ENCODE measurements around the gene SERGEF.

The SERGEF gene

DNA sequence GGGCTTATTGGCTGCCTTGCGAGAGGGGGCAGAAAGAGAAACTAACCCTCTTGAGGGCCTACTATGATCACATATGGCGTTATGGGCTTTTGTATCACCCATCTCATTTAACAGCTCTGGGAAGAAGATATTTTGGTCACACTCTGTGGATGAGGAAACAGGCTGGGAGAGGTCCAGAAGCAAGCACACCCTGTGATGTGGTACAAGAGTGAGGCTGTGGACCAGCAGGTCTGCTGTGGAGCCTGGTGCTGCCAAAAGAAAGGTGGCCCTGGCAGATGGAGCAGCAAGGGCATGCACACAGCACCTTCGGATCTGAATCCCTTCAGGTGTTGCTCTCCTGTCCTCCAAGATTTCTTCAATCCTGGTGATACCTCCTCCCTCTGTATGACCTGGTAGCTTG, 214.1 kb downstream of the SERGEF start:
- no peak overlapping the region for H3K4me3 ChIP-seq (ENCODE audit: low read depth, low read length)
- DNase-seq (ENCODE audit: low read depth): no peak
- TF ChIP-seq, protein P1, sequence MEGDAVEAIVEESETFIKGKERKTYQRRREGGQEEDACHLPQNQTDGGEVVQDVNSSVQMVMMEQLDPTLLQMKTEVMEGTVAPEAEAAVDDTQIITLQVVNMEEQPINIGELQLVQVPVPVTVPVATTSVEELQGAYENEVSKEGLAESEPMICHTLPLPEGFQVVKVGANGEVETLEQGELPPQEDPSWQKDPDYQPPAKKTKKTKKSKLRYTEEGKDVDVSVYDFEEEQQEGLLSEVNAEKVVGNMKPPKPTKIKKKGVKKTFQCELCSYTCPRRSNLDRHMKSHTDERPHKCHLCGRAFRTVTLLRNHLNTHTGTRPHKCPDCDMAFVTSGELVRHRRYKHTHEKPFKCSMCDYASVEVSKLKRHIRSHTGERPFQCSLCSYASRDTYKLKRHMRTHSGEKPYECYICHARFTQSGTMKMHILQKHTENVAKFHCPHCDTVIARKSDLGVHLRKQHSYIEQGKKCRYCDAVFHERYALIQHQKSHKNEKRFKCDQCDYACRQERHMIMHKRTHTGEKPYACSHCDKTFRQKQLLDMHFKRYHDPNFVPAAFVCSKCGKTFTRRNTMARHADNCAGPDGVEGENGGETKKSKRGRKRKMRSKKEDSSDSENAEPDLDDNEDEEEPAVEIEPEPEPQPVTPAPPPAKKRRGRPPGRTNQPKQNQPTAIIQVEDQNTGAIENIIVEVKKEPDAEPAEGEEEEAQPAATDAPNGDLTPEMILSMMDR (IDR thresholded peaks at IDR 0.05; ENCODE audit: low read depth, low read length, missing control alignments): no peak

DNA sequence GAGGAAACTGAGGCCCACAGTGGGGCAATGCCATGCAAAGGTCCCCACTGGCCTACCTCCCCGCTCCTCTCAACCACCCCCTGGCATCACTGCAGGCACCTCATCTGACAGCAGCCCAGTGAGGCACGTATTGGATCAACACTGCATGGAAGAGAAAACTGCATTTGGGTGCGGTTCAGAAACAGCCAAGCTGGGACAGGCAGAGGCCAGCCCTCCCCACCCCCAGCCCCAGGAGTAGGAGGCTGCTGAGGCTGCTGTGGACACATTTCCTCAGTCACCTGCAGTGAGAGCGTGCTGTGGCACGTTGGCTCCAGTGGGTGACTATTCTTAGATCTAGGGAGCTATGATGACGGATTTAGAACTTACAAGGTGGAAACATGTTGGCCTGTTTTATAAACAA, 214.6 kb downstream of the SERGEF start:
- TF ChIP-seq, protein P1 (IDR thresholded peaks at IDR 0.05; ENCODE audit: low read depth, low read length, missing control alignments): no peak
- no peak for DNase-seq (ENCODE audit: low read depth)
- no peak overlapping the region for H3K4me3 ChIP-seq (ENCODE audit: low read depth, low read length)

DNA sequence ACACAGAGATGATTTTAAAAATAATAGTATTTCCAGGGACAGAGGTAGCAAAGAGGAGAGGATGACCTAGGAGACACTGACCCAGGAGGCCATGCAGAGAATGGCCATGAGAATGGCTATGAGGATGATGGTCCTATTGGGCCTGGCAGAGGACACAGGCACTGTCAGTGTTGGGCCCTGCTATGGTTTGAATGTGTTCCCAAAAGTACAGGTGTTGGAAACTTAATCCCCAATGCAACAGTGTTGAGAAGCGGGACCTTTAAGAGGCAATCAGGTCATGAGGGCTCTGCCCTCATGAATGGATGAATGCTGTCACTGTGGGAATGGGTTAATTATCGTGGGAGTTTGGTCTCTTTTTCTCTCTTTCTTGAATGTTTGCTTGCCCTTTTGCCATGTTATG, 216.7 kb downstream of the SERGEF start:
- TF ChIP-seq, protein P1 (IDR thresholded peaks at IDR 0.05; ENCODE audit: low read depth, low read length, missing control alignments): no peak
- DNase-seq (ENCODE audit: low read depth): no peak
- no peak overlapping the region for H3K4me3 ChIP-seq (ENCODE audit: low read depth, low read length)

DNA sequence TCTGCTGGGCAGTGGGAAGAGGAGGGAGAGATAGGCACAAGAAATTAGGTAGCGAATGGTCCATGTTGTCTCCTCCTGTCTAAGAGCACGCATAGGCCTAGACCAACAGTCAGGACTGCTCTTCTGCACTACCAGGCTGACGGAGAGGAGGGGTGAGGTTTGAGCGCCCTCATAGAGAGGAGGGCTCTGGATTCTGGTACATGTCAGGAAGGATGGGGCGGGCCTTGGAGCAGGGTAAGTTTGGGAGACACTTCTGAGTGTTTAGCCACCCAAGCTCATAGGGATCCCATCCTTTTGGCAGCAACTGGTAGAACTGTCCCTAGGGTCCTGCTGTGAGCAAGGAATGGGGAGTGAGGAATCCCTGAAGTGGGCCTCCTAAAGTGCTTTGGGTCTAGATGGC, 217.9 kb downstream of the SERGEF start:
- TF ChIP-seq, protein P1 (IDR thresholded peaks at IDR 0.05; ENCODE audit: low read depth, low read length, missing control alignments): no peak

DNA sequence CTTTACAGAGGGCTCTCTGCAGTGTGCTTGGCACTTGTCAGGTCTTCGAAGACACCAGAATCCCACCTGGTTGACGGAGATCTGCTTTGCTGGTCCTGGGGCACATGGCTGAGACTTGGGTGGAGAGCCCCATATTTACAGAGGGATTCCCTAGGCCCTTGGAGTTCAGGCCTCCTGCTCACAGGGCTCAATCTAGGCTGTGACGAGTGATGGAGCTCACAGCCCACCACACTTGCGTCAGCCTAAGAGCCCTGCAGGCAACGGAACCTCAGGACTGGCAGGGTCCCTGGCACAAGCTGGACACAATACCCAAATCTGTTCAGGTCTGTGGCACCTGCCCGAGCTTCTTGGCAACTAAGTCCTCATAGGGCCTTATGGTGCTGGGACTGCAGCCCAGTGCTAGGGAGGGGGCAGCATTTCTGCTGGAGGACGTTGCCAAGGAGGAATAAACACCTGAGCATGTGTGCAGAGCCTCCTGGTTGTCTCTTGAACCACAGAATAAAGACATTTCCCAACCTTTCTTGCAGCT, 219.1 kb downstream of the SERGEF start:
- TF ChIP-seq, protein P1 (IDR thresholded peaks at IDR 0.05; ENCODE audit: low read depth, low read length, missing control alignments): no peak
- DNase-seq (ENCODE audit: low read depth): no peak
- no peak overlapping the region for H3K4me3 ChIP-seq (ENCODE audit: low read depth, low read length)

More for the DNA sequence above, 217.9 kb downstream of the SERGEF start:
- no peak overlapping the region for H3K4me3 ChIP-seq (ENCODE audit: low read depth, low read length)
- no peak for DNase-seq (ENCODE audit: low read depth)

- H3K4me3 ChIP-seq (ENCODE audit: low read depth, low read length): no peak overlapping the region
- no peak for DNase-seq (ENCODE audit: low read depth)
- TF ChIP-seq, protein P1 (IDR thresholded peaks at IDR 0.05; ENCODE audit: low read depth, low read length, missing control alignments): no peak
These were observed 220.7 kb downstream of the SERGEF start for GRCh38 chr11:17792161-17792560.

DNA sequence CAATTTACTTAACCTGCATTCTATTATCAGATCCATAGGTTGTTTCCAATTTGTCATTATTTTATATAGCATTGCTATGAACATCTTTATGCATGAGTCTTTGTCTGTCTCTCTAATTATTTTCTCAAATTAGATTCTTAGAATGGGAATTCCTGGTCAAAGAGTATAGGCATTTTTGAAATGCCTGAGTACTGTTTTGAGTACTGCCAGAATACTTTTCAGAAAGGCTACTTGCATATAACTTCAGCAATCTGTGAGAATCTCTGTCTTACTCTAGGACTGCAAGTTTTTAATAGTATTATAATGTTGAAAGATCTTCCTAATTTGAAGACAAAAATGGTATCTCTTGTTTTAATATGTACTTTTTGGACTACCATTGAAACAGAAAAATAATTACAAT, 221.7 kb downstream of the SERGEF start:
- TF ChIP-seq, protein P1 (IDR thresholded peaks at IDR 0.05; ENCODE audit: low read depth, low read length, missing control alignments): no peak
- no peak overlapping the region for H3K4me3 ChIP-seq (ENCODE audit: low read depth, low read length)
- DNase-seq (ENCODE audit: low read depth): no peak

Data from GM12864 (cell line).